Endometrium (tissue), 2 donors: ENCODE results near the gene GALNT10.

Experiments
- FAIRE-seq: peaks from 2 replicates; lab custom pipeline; 2012; peaks lifted over from hg19 to GRCh38; lab: Jason Lieb, UNC
- donor health status: control.
- donor health status: control.

GALNT10 gene

GRCh38 chr5:154384480-154385235 is 194.1 kb downstream of the GALNT10 start:
- no peak for FAIRE-seq

GRCh38 chr5:154385236-154385512 is 194.6 kb downstream of the GALNT10 start:
- no peak for FAIRE-seq

- FAIRE-seq = no peak
These were observed 196.6 kb downstream of the GALNT10 start for GRCh38 chr5:154386952-154387629.

GRCh38 chr5:154388842-154389241 is 198.3 kb downstream of the GALNT10 start:
- FAIRE-seq = no peak

GRCh38 chr5:154390096-154390495 is 199.6 kb downstream of the GALNT10 start:
- no peak for FAIRE-seq

GRCh38 chr5:154390746-154391359 is 200.3 kb downstream of the GALNT10 start:
- no peak for FAIRE-seq

- no peak for FAIRE-seq
These were observed 201.3 kb downstream of the GALNT10 start for GRCh38 chr5:154391788-154392187.

GRCh38 chr5:154393850-154394249 is 203.3 kb downstream of the GALNT10 start:
- no peak for FAIRE-seq

- FAIRE-seq = no peak
These were observed 203.8 kb downstream of the GALNT10 start for GRCh38 chr5:154394307-154394706.

GRCh38 chr5:154395407-154396106 is 205.0 kb downstream of the GALNT10 start:
- no peak for FAIRE-seq

GRCh38 chr5:154396128-154396527 is 205.6 kb downstream of the GALNT10 start:
- no peak for FAIRE-seq

- no peak for FAIRE-seq
These were observed 207.3 kb downstream of the GALNT10 start for GRCh38 chr5:154397652-154398406.

- FAIRE-seq = no peak
These were observed 210.1 kb downstream of the GALNT10 start for GRCh38 chr5:154400678-154401077.

- FAIRE-seq = no peak
These were observed 210.8 kb downstream of the GALNT10 start for GRCh38 chr5:154401355-154401754.

GRCh38 chr5:154401931-154402330 is 211.4 kb downstream of the GALNT10 start:
- no peak for FAIRE-seq

GRCh38 chr5:154402611-154403010 is 212.1 kb downstream of the GALNT10 start:
- FAIRE-seq = no peak

GRCh38 chr5:154403234-154403633 is 212.7 kb downstream of the GALNT10 start:
- FAIRE-seq = no peak

- no peak for FAIRE-seq
These were observed 213.3 kb downstream of the GALNT10 start for GRCh38 chr5:154403776-154404387.

GRCh38 chr5:154405078-154405792 is 214.7 kb downstream of the GALNT10 start:
- no peak for FAIRE-seq

- no peak for FAIRE-seq
These were observed 215.7 kb downstream of the GALNT10 start for GRCh38 chr5:154406231-154406630.

GRCh38 chr5:154406826-154407225 is 216.3 kb downstream of the GALNT10 start:
- FAIRE-seq = no peak
